LHCN-M2 (cell line): ENCODE results near the gene CEP72. TPM values are rescaled to one million over a fixed set of nuclear protein-coding genes. Genes with fewer than 3 reads are reported as not detected.
A peak's percentile ranks its signal among the peaks of the same experiment; 100 is the strongest.
"Not testable (repeated sequence)": the region's sequence is repeated elsewhere in the genome, so short reads cannot be mapped to it uniquely, and the experiment has no call there.

ENCODE experiments used
- DNase-seq: peaks from one replicate; pipeline ENCODE4 v3.0.0-alpha.2; 2012; ENCODE audit warnings: low read depth
- total RNA-seq: library from RNA; depleted of rRNA; stranded (reverse); fragments of >200 nt; gene quantifications from 2 replicates; pipeline ENCODE4 v1.2.3, GENCODE V29; 2014

The CEP72 gene
- total RNA-seq, 1 experiment from 2014 or later: 8.0 TPM

DNA sequence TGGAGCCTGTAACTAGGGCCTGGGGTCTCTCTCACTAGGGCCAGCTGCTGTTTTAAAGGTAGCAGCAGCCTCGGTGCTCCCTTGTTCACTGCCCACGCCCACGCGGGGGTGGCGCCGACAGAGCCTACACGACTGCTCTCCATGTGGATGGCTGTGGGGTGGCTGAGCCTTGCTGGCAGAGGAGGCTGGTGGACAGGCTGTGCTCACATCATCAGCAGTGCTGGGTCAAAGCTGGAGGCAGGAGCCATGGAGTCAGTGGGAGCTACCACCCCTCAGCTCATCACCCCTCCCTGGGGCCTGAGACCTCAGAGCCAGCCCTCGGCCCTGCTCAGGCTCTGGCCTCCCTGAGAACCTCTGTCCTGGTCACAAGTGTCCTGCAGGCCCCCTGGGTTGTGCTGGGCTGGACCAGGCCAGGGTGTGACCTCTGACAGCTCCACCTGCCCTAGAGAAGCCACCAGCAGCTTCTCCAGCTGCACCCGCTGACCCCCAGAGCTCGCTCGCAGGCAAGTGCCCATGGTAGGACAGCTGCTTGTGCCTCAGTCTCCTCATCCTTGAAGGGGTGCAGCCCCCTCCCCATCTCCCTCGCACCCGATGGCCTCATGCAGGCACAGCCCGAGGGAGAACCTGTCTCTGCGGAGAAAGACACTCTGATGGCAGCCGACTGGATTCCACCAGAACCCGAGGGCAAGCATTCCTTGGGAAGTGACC, 70.7 kb downstream of the CEP72 start:
- DNase-seq: not testable (repeated sequence)

DNA sequence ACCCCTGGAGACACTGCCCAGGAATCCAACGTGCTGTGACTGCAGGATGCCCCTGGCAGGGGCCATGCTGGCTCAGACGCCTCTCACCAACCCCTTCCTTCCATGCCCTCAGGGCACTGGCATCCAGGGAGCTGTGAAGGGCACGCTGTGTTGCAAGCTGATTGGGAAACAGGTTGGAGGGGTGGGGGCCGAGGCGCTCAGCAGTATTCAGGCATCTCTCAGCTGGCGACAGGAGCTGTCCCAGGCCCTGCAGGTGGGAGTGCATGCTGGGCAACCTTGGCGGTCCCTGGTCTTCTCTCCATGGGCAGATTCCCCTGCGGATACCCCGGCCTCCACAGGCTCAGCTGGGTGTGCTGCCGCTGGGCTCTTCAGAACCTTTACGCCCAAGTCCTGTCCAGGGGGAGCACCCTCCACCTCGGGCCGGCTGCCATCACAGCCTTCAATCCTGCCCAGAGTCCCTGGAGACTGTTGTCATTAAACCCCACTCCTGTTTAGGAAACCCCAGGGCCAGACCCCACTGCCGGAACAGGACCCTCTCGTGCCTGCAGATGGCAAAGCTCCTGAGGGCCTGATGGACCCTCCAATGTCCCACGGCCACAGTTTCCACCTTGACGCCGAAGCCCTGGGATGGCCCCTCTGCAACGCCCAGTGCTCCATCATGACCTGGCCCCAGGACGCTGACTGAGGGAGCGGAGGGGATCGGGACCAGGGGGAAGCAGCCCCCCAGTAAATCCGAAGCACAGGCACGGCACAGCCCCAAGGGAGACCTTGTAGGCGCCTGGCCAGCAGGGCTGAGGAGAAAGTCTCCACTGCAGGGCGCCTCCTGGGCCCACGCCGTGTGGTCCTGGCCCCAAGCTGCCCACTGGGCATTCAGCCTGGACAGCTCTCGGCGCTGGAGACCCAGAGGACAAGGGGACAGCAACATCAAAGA, 71.7 kb downstream of the CEP72 start:
- no peak for DNase-seq

DNA sequence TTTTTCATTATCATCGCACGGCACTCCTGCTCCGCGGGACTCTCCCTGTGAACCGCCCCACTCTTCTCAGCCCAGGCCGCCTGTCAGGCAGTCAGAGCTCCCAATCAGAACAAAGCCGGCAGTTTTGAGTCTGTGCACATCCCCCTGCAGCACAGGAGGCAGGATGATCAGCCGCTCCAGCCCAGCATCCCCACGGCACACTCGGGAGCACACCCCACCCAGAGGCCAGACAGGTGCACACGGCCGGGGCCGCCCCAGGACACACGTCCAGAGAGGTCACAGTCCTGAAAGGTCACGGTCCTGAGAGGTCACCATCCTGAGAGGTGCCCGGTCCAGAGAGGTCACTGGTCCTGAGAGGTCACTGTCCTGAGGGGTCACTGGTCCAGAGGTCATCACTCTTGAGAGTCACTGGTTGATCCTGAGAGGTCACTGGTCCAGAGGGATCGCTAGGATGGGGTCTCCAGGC, 72.6 kb downstream of the CEP72 start:
- DNase-seq: no peak

DNA sequence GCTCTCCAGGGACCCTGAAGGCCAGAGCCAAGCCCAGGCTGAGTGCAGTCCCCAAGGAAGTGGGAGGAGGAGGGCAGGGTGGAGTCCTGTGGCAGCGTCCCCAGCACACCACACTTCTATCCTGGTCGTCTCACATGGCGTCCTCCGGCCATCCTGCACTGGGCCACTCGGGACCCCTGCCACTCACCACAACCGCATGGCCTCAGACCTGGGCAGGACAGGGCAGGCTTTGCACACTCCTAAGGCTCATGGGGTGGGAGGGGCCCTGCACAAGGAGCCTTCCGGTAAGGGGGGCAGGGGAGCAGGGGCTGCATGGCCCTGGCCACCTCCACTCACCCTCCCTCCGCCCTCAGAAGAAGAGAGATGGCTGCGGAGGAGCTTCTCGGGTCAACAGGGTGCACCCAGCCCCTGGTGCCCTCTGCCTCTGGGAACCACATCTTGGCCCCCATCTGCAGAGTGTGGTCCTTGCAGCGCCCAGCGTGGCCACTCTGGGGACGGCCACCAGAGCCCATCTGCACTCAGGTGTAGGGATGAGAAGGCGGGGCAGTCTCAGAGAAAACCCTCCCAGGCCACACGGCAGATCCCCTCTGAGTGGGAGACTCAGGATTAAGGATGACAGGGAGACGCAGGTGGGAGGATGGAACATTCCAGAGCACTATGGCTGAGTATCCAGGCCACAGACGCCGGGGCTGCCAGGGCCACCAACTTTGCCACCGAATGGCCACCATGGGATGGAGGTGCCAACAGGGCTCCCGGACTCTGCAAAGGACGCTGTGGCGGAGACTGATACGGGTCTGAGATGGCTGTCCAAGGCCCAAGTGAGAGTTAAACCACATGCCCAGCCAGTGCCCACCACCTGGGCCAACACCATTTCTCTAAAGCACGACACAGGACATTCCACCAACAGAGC, 73.4 kb downstream of the CEP72 start:
- no peak for DNase-seq

DNA sequence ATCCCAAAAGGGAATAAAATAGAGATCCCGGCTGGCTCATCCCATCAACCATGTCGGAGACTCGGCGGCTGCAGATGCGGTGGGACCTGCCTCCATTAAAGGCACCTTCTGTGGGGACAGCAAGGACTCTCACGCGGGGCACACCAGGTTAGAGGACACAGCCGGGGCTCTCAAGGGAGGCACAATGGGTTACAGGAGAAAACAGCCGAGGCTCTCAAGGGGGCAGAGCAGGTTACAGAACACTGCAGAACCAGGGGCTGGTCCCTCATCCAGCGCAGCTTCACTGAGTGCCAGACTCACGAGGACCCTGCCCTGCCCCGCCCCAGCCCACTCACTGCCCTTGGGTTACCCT, 74.0 kb downstream of the CEP72 start:
- not testable (repeated sequence) for DNase-seq

DNA sequence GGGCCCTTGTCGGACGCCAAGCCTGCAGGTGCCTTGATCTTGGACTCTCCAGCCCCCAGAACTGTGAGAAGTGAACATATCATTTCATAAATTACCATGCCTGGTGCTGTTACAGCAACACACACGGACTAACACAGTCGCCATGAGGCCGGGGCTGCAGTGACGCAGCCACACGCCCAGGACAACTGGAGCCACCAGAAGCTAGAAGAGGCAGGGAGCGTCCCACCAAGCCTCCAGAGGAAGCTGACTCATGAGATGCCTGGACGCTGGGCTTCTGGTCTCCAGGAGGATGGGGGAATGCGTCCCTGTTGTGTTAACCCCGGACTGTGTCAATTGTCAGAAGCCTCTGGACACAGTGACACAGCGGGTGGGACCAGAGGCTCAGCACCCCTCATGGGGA, 74.8 kb downstream of the CEP72 start:
- DNase-seq: not testable (repeated sequence)

DNA sequence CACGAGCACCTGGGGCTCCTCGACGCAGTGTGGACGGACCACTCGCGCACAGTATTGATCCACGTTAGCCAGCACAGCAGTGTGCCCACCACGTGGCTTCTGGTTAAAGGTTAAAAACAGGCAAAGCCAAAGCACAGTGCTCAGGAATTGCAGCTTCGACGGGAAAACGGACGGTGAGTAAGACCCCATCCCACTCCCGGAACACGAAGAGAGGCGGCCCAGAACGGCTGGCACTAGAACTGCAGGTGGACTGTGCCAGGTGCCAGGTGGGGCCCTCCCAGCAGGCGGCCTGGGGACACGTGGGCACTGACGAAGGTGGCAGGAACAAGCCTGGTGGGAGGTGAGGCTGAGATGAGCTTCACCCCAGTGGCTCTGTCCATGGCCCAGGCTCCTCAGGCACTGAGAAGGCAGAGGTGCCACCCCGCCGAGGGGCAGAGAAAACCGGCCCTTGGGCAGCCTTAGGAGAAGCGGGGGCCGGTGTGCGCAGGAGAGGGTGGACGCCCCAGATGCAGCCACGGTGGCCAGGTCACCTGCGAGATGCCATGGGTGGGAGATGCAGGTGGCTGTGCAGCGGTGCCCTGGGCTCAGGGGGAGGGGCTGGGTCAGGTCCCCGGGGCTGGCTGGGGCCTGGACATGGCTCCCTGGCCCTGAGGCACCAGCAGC, 76.3 kb downstream of the CEP72 start:
- not testable (repeated sequence) for DNase-seq

DNA sequence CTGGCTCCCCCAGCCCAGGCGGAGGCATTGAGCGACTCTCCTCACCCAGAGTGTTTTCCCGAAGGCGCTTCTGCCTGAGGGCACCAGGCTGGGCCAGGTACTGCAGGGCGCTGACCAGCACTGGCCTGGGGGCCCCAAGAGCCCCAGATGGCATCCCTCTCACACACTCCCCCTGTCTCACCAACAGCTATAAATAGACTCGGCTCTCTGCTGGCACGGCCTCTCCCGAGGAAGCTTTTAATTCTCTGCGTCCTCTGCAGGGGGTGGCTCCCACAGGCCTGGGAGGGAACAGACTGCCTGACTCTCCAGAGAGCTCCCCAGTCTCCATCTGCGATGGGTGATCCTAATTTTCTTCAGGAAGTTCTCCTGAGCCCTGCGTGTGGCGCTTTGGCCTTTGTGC, 78.2 kb downstream of the CEP72 start:
- not testable (repeated sequence) for DNase-seq

DNA sequence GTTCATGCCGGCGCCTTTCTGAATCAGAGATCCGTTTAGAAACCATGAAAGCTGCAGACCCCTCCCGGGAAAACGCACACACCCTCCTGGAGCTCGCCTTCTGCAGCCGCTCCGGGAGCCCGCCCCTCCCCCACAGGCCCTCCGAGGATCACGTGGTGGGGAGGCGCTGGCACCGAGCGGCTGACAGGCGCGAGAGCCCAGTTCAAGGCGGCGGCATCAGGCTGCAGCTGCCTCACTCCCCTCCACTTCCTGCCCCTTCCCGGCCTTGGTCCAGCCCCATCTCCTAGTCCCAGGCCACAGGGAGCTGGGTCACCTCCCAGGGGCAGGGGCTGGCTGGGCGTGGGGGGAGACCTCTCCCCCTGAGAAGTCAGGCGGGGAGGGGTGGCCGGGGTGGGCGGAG, 78.9 kb downstream of the CEP72 start:
- DNase-seq: not testable (repeated sequence)

DNA sequence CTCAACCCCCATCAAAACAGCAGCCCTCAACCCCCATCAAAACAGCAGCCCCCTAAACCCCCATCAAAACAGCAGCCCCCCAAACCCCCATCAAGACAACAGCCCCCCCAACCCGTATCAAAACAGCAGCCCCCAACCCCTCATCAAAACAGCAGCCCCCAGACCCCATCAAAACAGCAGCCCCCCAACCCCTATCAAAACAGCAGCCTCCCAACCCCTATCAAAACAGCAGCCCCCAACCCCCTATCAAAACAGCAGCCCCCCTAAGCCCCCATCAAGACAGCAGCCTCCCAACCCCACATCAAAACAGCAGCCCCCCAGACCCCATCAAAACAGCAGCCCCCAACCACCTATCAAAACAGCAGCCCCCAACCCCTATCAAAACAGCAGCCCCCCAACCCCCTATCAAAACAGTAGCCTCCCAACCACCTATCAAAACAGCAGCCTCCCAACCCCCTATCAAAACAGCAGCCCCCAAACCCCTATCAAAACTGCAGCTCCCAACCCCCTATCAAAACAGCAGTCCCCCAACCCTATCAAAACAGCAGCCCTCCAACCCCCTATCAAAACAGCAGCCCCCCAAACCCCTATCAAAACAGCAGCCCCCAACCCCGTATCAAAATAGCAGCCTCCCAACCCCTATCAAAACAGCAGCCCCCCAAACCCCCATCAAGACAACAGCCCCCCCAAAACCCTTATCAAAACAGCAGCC, 79.8 kb downstream of the CEP72 start:
- no peak for DNase-seq

DNA sequence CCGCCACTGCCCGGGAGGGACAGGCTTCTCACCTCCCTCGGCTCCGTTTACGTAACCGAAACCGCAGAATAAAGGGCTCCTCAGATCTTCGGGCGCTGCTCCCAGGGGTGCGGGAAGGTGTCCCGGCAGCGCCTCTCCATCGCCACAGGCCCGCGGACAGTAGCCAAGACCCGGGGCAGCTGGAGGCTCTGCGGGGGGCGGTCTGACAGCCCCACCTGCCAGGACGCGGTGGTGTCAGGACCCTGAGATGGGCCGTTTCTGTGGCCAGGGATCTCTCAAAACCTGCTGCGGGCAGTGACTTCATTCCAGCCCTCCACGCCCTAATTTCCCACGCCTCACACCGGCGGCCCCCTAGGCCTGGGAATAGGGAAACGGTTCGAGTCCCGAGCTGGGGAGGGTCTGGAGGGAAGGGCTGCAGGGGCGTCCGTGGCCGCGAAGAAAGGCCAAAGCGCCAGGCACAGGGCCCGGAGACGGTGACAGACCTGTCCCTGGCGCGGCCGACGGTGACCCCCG, 80.4 kb downstream of the CEP72 start:
- not testable (repeated sequence) for DNase-seq

DNA sequence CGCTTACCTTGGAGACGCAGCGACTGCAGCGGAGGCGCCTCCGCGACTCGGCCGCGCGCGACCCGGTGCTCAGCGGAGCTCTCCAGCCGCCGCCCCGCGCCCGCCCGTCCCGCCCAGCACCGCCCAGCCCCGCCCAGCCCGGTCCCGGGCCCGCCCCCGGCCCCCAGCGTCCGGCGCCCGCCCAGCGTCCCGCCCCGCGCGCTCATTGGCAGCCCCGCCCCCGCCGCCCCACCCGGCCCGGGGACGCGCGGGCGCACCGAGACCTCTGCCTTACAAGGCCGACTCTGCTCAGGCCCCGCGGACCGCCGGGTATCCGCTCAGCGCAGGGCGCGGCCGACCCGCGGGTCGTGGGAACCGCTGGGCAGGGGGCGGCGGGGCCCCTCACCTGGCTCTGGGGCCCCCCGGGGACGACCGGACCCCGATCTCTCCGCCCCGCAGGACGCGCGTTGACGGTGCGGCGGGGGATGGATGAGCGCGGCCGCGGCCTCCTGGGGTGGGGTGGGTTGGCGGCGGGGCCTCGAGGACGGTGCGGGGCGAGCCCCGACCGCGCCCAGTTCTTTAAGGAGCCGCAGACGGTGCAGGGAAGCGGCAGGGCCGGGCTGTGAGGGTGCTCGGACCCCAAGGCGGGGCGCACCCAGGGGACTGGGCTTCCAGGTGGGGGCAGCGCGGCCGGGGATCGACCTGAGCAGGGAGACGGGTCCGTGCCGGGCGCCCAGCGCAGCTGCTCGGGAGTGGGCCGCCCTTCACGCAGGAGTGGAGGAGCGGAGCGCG, 81.3 kb downstream of the CEP72 start, which contains the start of gene TPPP:
TPPP (minus strand) TSS at position 82 of the 771 bp plus-strand sequence. CDS start 15,292 bp downstream, outside the sequence.
- DNase-seq: peak; percentile 17

DNA sequence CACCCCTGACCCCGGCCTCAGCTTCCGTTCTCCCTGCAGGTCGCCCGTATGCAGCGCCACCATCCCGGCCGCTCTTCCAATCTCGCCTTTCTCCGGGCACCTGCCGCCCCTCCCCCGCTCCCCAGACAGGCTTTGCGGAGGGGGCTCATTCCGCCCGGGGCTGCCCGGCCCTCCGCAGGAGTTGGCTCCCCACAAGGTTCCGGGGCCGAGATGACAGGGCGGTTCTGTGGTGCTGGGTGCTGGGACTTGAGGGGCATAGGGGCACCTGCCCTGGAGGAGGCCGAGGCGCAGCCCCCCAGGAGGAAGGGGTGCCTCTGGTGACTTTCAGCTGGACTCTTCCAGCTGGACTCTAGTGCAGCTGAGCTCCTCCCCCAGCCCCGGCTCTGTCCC, 81.9 kb downstream of the CEP72 start:
- not testable (repeated sequence) for DNase-seq

DNA sequence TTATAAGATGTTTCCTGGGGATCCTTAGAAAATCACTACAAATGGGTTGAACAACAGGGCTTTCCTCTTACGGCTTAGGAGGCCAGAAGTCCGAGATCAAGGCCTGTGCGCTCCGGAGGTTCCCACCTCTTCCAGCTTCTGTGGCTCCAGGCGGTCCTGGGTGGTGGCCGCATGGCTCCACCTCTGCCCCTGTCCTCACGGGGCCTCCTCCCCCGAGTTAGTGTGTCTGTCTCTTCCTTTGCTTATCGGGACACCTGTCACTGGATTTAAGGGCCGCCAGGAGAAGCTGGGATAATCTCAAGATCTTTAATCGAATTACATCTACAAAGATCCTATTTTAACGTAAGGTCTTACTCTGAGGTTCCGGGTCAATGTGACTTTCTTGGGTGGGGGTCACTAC, 83.3 kb downstream of the CEP72 start:
- not testable (repeated sequence) for DNase-seq

DNA sequence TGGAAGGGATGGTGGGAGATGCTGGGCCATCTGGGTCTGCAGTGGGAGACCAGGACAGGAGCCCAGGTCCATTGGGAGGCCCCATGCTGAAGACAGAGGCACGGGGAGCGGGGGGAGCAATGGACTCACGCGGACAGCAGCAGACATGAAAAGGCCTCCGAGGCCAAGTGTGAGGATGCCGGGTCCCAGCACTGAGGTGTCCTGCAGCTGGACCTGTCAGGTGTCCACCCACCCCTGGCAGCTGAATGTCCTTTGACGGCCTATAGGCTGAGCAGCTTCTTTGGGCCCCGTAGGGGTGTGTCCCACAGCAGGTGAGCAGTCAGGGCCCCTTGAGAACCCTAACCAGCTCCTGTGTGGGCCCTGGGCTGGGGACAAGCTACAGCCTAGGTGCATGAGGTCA, 84.1 kb downstream of the CEP72 start:
- DNase-seq: not testable (repeated sequence)

DNA sequence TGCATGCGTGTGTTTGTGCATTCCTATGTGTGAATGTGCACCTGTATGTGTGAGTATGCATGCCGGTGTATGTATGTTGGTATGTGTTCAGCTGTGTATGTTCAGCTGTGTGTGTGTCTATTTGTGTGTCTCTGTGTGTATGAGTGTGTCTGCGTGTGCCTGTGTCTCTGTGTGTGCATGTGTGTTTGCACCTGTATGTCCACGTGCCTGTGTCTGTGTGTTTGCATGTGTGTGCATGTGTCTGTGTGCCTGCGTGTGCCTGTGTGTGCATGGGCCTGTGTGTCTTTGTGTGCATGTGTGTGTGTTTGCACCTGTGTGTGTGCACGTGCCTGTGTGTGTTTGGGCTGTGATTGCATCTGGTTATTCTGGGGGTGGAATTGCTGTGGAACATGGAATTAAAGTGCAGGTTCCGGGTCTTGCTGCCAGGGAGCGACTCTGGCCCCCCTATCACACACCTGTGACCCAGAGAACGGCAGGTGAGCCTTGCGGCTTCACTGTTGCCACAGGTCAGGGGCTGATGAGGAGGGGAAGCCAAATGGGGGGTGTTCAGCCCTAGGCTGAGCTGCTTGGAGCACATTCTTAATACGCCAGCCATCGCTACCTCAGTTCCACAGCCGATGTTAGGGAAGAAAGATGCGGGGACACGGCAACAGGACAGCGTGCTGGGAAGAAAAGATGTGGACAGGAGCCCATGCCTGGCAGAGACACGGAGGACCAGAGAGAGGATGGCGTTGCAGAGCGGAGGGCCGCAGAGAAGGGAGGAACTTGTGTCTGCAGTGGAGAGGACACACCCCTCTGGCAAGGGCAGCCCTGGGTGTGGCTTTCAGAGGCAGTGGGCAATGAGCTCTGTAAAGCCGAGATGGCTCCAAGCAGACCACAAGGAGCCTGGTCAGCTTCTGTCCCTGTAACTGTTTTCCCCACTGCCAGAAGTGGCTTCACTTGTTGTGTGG, 84.9 kb downstream of the CEP72 start:
- DNase-seq: not testable (repeated sequence)
